Measurements from ENCODE around the gene AP1G1. TPM values are rescaled to one million over a fixed set of nuclear protein-coding genes. Genes with fewer than 3 reads are reported as not detected.
A peak's percentile ranks its signal among the peaks of the same experiment; 100 is the strongest.

The AP1G1 gene
- total RNA-seq, 4 donors from 2014 or later = 43.7 to 66.2 (median 57.1) TPM

- H3K27ac ChIP-seq = no peak overlapping the region
- H3K9me3 ChIP-seq = no peaks in the 10 kb centered on the region
- H3K36me3 ChIP-seq = peaks cover 10 to 96% of the 10 kb centered on the region in 2 donors
- no peaks in the 10 kb centered on the region for H3K27me3 ChIP-seq
- no peaks in the 10 kb centered on the region for H3K4me1 ChIP-seq
- ATAC-seq = no peak
- WGBS, 2 donors (ENCODE audit: low coverage in 1 of 2) = 68 to 88% methylated on average over 1 to 2 of the region's 2 CpGs
- no peak overlapping the region for H3K4me3 ChIP-seq
- TF ChIP-seq POLR2AphosphoS5 (IDR thresholded peaks at IDR 0.05) (no peak), POLR2A (IDR thresholded peaks at IDR 0.05) (no peak), EP300 (IDR thresholded peaks at IDR 0.05) (no peak), CTCF (IDR thresholded peaks at IDR 0.05) (no peak)
Measured at GRCh38 chr16:71754652-71755051, 54.0 kb downstream of the AP1G1 start.

- Histone ChIP-seq H3K27ac (no peak overlapping the region), H3K4me3 (no peak overlapping the region), H3K36me3 (peaks cover 10 to 96% of the 10 kb centered on the region in 2 donors), H3K4me1 (no peaks in the 10 kb centered on the region), H3K9me3 (no peaks in the 10 kb centered on the region), H3K27me3 (no peaks in the 10 kb centered on the region)
- ATAC-seq = no peak
- no peak for TF ChIP-seq CTCF (IDR thresholded peaks at IDR 0.05)
- TF ChIP-seq EP300 (IDR thresholded peaks at IDR 0.05) = no peak
- TF ChIP-seq POLR2AphosphoS5 (IDR thresholded peaks at IDR 0.05) = no peak
- TF ChIP-seq POLR2A (IDR thresholded peaks at IDR 0.05) = no peak
Measured at GRCh38 chr16:71754108-71754507, 54.5 kb downstream of the AP1G1 start.

- H3K36me3 ChIP-seq = peaks cover 10 to 95% of the 10 kb centered on the region in 2 donors
- TF ChIP-seq EP300 (IDR thresholded peaks at IDR 0.05) (no peak), POLR2AphosphoS5 (IDR thresholded peaks at IDR 0.05) (no peak), CTCF (IDR thresholded peaks at IDR 0.05) (no peak), POLR2A (IDR thresholded peaks at IDR 0.05) (no peak)
- WGBS, 2 donors (ENCODE audit: low coverage in 1 of 2) = 80 to 81% methylated on average over 3 to 4 of the region's 4 CpGs
Measured at GRCh38 chr16:71748226-71748625, 60.4 kb downstream of the AP1G1 start.

GRCh38 chr16:71746442-71747046, 62.1 kb downstream of the AP1G1 start:
- peak; percentile 66 to 71 (median 68) for TF ChIP-seq CTCF (IDR thresholded peaks at IDR 0.05)
- no peak for TF ChIP-seq EP300 (IDR thresholded peaks at IDR 0.05)
- no peaks in the 10 kb centered on the region for H3K27me3 ChIP-seq
- H3K9me3 ChIP-seq = no peaks in the 10 kb centered on the region
- no peak overlapping the region for H3K27ac ChIP-seq
- H3K36me3 ChIP-seq = peaks cover 8 to 93% of the 10 kb centered on the region in 2 donors
- no peak overlapping the region for H3K4me3 ChIP-seq
- ATAC-seq = no peak
- H3K4me1 ChIP-seq = no peaks in the 10 kb centered on the region
- WGBS, 2 donors (ENCODE audit: low coverage in 1 of 2) = 40 to 49% methylated on average over 7 of the region's 7 CpGs

More at GRCh38 chr16:71748226-71748625, 60.4 kb downstream of the AP1G1 start:
- Histone ChIP-seq H3K4me3 (no peak overlapping the region), H3K4me1 (no peaks in the 10 kb centered on the region), H3K27me3 (no peaks in the 10 kb centered on the region), H3K27ac (no peak overlapping the region), H3K9me3 (no peaks in the 10 kb centered on the region)
- ATAC-seq = no peak

- no peak for TF ChIP-seq POLR2AphosphoS5 (IDR thresholded peaks at IDR 0.05)
- TF ChIP-seq POLR2A (IDR thresholded peaks at IDR 0.05) = no peak
- TF ChIP-seq CTCF (IDR thresholded peaks at IDR 0.05) = no peak
- no peak for TF ChIP-seq EP300 (IDR thresholded peaks at IDR 0.05)
- H3K4me3 ChIP-seq = no peak overlapping the region
Measured at GRCh38 chr16:71738855-71739254, 69.8 kb downstream of the AP1G1 start.

More at GRCh38 chr16:71738855-71739254, 69.8 kb downstream of the AP1G1 start:
- 93% methylated on average over 4 of the region's 4 CpGs for WGBS, 2 donors (ENCODE audit: low coverage in 1 of 2)
- no peak for ATAC-seq
- no peaks in the 10 kb centered on the region for H3K4me1 ChIP-seq
- H3K27me3 ChIP-seq = no peaks in the 10 kb centered on the region
- H3K27ac ChIP-seq = no peak overlapping the region
- H3K36me3 ChIP-seq = peaks cover 3 to 95% of the 10 kb centered on the region in 2 donors
- H3K9me3 ChIP-seq = no peaks in the 10 kb centered on the region
